Measurements from ENCODE around the gene CADPS.

CADPS gene

DNA sequence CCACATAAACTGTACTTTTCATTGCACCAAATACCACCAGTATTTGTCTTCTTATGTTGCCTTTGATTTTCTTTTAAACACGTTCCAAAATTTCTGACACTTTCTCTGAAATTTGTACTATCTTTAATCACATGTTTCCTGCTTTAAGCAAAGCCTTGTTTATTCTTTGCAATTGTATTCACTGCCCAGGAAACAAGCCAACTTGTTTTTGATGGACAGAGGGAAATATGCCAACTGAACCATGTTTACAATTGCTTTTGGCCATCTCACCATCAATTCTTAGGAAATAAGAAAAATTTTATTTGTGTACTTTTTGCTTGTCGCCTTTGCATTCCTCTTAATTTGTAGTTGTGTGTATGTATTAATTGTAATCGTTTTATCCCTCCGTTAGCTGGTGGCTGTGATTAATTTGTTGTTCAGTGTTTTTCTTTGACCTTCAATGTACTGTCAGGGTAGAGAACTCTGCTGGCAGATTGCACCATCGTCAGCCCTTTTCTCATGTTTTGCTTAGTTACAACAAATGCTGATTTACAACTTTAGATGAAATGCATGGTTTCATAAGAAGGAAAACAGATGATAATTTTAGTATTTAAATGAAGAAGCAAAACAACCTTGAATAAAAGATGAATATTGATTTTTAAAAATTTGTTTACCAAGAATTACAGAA, 482.5 kb downstream of the CADPS start:
- TF ChIP-seq, protein P1, sequence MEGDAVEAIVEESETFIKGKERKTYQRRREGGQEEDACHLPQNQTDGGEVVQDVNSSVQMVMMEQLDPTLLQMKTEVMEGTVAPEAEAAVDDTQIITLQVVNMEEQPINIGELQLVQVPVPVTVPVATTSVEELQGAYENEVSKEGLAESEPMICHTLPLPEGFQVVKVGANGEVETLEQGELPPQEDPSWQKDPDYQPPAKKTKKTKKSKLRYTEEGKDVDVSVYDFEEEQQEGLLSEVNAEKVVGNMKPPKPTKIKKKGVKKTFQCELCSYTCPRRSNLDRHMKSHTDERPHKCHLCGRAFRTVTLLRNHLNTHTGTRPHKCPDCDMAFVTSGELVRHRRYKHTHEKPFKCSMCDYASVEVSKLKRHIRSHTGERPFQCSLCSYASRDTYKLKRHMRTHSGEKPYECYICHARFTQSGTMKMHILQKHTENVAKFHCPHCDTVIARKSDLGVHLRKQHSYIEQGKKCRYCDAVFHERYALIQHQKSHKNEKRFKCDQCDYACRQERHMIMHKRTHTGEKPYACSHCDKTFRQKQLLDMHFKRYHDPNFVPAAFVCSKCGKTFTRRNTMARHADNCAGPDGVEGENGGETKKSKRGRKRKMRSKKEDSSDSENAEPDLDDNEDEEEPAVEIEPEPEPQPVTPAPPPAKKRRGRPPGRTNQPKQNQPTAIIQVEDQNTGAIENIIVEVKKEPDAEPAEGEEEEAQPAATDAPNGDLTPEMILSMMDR (IDR thresholded peaks at IDR 0.05; ENCODE audit: low read depth, low read length), result no peak
- no peak overlapping the region for H3K4me3 ChIP-seq (replicated peaks in 1 of 2; ENCODE audit: low read depth in 2 of 2, low read length in 2 of 2)
- DNase-seq (ENCODE audit: low read depth in 2 of 2), result no peak

DNA sequence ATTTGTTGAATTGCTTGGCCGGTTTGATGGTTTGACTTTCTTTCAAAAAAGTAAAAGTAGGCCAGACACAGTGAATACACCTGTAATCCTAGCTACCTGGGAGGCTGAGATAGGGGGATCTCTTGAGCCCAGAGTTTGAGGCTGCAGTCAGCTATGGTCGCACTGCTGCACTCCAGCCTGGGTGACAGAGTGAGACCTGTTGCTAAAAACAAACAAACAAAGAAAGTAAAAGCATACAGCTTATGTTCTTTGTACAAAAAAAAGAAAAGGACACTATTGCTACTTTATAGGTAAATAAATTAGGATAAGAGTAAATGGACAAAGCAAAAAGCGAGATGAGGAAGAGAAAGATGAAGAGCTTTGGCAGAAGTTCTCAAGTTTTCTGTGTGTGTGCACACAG, 488.0 kb downstream of the CADPS start:
- TF ChIP-seq, protein P1 (IDR thresholded peaks at IDR 0.05; ENCODE audit: low read depth, low read length), result no peak
- no peak for DNase-seq (ENCODE audit: low read depth in 2 of 2)
- no peak overlapping the region for H3K4me3 ChIP-seq (replicated peaks in 1 of 2; ENCODE audit: low read depth in 2 of 2, low read length in 2 of 2)

DNA sequence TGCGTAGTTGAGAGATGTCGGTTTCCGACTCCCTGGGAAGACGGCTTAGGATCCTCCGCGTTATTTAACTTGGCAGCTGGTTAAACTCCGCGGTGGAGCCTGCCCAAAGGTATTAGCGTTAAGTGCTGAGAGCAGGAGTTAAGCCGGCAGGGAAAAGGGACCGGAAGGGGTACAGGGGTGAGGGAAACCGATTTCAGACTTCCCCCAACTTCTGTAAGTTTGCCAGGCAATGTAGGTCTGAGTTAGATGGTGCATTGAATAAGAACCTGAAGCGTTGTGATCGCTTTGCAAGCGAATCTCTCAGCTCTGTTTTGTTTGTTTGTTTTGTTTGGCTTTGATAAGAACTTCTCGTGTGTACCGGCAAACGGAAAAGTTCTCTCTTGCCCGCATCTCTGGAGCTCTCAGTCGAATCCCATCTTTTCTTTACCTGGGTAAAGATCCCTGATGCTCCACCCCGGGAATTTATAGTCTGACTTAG, 495.9 kb downstream of the CADPS start:
- TF ChIP-seq, protein P1 (IDR thresholded peaks at IDR 0.05; ENCODE audit: low read depth, low read length), result no peak
- no peak overlapping the region for H3K4me3 ChIP-seq (replicated peaks in 1 of 2; ENCODE audit: low read depth in 2 of 2, low read length in 2 of 2)
- DNase-seq (ENCODE audit: low read depth in 2 of 2), result no peak

DNA sequence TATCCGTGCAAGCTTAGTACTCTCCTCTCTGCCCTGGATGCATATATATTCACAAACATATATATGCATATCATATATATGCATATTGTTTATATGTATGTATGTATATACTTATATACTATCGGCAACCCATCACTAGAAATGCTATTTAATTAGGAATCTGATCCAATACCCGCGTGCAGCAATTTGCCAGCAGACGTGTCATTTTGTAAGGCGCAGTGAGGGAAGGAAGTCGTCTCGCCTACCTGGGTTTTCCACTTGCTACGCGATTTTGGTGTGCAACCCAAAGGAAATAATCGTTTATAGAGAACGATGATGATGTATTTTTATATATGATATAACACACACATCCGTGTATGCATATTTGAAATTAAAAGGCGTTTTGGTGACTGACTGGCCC, 496.3 kb downstream of the CADPS start:
- DNase-seq (ENCODE audit: low read depth in 2 of 2), result no peak
- H3K4me3 ChIP-seq (replicated peaks in 1 of 2; ENCODE audit: low read depth in 2 of 2, low read length in 2 of 2), result no peak overlapping the region
- TF ChIP-seq, protein P1 (IDR thresholded peaks at IDR 0.05; ENCODE audit: low read depth, low read length), result no peak

DNA sequence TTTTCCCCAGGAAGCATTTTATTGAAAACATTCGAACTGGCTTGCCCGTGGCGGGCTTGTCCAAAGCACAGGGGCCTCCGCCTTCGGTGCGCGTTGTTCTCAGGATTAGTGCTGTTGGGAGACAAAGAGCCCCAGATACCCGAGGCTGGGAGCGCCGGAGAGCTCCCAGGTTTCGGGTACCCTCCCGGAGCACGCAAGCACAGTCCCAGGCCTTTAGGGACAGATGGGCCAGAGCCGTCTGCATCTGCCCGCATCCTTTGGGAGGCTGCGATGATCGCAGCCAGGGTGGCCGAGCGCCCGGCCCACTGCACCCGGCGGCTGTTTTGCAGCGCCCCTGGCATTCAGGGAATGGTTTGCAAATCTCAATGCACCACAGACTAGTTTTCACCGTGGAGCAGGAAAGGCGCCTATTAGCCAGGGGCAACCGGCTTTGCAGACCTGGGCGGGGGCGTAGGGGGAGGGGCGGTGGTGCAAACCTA, 496.9 kb downstream of the CADPS start:
- H3K4me3 ChIP-seq (replicated peaks in 1 of 2; ENCODE audit: low read depth in 2 of 2, low read length in 2 of 2), result no peak overlapping the region
- TF ChIP-seq, protein P1 (IDR thresholded peaks at IDR 0.05; ENCODE audit: low read depth, low read length), result no peak
- no peak for DNase-seq (ENCODE audit: low read depth in 2 of 2)

DNA sequence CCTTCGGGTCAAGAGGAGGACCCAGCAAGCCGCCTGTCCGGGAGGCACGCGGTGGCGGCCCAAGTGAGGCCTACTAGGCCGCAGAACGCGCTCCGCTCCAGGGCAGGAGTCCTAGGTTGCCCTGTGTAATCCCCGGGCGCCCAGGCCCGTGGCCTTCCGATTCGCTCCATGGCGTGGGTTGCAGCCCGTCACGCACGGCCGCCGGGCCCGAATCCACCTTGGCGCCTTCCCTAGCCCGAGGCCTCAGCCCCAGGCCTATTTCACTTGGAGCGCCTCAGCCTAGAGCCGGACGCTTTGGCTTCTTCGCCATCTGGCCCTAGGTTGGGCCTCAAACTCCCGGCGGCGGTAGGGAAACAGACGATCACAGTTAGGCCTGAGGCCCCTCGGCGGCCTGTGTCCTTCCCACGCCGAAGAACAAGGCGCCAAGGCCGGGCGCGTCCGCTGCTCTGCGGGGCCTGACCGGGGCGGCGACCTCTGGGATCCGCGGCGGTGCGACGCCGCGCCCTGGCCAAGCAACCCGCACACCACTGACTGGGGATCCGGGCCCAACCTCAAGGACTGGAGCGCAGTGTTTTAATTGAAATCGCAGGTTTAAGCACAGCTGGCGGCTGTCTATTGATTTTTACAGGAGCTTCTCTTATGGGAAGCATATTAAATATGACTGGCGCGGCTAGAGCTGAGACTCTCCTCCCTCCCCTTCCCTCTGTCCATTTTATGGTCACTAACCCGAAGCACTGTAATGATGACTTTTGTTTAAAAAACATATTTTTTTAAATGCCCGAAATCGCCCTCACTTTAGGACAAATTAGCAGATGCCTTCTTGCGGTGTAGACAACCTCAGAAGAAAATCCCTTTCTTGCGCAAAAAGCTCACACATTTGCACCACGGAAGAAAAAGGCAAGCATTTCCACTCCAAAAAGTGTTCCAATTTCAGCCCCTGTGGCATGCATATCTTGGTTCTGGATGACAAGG, 498.0 kb downstream of the CADPS start:
- TF ChIP-seq, protein P1 (IDR thresholded peaks at IDR 0.05; ENCODE audit: low read depth, low read length), result no peak
- DNase-seq (ENCODE audit: low read depth in 2 of 2), result no peak
- no peak overlapping the region for H3K4me3 ChIP-seq (replicated peaks in 1 of 2; ENCODE audit: low read depth in 2 of 2, low read length in 2 of 2)

Measured in cardiac fibroblast (primary cell).